Left ventricle myocardium superior (tissue), 1 donor: ENCODE results near the gene NTRK2. TPM values are rescaled to one million over a fixed set of nuclear protein-coding genes. Genes with fewer than 3 reads are reported as not detected.
A peak's percentile ranks its signal among the peaks of the same experiment; 100 is the strongest.

ENCODE experiments used
- ATAC-seq: fragments of 200-7000 bp; cut with Tn5 transposase; one replicate; pipeline ENCODE4 v1.9.1; 2020; ENCODE audit warnings: mild to moderate bottlenecking, moderate library complexity
- DNase-seq: peaks from one replicate; pipeline ENCODE4 v3.0.0-alpha.2; 2020
- intact Hi-C: fragments of 100-400 bp; cut with micrococcal nuclease; formaldehyde crosslinking; loops from one replicate; pipeline ENCODE4 v1.11.0; 2022
- total RNA-seq: library from RNA; stranded (reverse); fragmentation: NEBNext Ultra II Directional; extraction: Animal tissue kit (Norgen Biotek cat#: 25700); gene quantifications from one replicate; pipeline ENCODE4 v1.2.1, GENCODE V29; 2021
- donor health status: DM: no; HTN: yes; CAD: no; lungs with severe emphysema.

The NTRK2 gene
- total RNA-seq, 1 donor from 2014 or later = 5.5 TPM

- ATAC-seq (no peak), DNase-seq (no peak)
- intact Hi-C loops = no loop called here
Measured at GRCh38 chr9:84807431-84807830, 137.9 kb downstream of the NTRK2 start.

- ATAC-seq (no peak), DNase-seq (no peak)
- intact Hi-C loops = no loop called here
Measured at GRCh38 chr9:84807870-84808390, 138.4 kb downstream of the NTRK2 start.

GRCh38 chr9:84808416-84808815 lies 138.9 kb downstream of the NTRK2 start:
- DNase-seq (no peak), ATAC-seq (no peak)
- intact Hi-C loops = no loop called here

GRCh38 chr9:84811072-84811750 lies 141.7 kb downstream of the NTRK2 start:
- intact Hi-C loops = no loop called here
- DNase-seq (no peak), ATAC-seq (no peak)

DNA sequence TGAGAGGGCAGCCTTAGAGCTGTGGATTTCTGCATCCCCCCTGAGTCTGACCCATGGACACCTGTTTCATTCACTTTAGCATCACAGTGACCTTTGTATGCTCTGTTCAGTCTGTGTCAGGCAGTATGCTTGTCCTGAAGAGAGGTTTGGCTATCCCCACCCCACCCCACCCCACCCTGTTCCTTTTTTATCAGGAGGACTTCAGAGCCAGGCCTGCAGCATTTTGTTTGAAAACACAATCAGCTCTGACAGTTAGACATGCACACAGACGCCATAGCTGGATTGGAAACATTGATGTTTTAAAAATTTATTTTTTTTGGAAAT lies 142.2 kb downstream of the NTRK2 start:
- intact Hi-C loops = no loop called here
- DNase-seq = no peak
- ATAC-seq = no peak

- ATAC-seq = no peak
- intact Hi-C loops = no loop called here
- DNase-seq = no peak
Measured at GRCh38 chr9:84812355-84812754, 142.8 kb downstream of the NTRK2 start.

- DNase-seq = no peak
- no peak for ATAC-seq
- intact Hi-C loops = no loop called here
Measured at GRCh38 chr9:84812847-84813246, 143.3 kb downstream of the NTRK2 start.

DNA sequence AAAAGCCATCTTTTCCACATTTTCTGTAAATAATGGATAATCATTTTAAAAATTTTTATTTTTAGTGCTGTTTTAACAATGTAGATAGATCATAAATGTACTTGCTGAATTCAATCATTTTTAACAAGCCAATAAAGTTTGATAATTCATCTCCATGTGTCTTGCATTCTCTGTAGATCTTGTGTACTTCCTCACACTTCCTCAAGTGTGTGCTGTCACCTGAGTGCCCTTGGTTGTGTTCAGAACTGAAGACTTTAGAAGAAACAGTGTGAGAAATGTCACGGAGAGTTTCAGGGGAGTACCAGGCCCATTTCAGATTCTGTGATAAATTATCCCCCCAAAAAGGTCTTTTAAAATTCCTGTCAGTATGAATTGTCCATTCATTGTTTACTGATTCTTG lies 146.0 kb downstream of the NTRK2 start:
- ATAC-seq = no peak
- DNase-seq = no peak
- intact Hi-C loops = no loop called here

DNA sequence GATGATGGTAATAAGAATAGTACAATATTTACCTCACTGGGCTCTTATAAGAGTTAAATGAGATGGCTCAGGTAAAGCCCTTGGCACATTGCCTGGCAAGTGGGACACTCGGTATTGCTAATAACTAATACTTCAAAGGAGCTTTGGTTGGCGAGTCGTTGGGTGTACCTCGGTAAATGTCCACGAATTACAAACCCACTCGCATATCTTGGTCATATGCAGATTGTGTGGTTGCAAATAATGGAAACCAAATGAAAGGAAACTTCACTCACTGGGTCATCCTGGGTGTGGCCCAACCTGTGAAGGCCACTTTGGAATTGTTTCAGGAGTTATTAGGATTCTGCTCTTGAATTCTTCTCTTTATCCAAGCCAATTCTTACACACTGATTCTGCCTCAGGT lies 147.5 kb downstream of the NTRK2 start:
- no peak for DNase-seq
- intact Hi-C loops = no loop called here
- ATAC-seq = no peak

DNA sequence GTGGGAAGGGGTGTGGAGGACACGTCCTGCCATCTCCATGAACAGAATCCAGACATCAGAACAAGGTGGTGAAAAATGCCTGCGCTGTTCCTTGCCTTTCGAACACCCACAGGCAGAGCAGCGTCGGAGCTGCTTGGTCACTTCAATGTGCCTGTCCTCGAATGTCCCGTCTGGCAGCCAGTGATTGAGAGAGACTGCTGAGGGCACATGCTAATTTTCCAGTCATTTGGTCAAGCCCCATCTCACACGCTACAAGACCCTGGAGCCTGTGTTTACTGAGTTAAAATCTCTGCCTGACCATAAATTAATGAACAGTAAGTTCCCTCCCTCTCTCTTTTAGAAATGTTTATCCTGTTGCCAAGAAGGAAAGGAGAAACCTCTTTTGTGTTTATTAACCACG lies 149.3 kb downstream of the NTRK2 start:
- ATAC-seq (no peak), DNase-seq (no peak)
- intact Hi-C loops = no loop called here

- no peak for ATAC-seq
- intact Hi-C loops = no loop called here
Measured at GRCh38 chr9:84819491-84819991, 150.0 kb downstream of the NTRK2 start.

GRCh38 chr9:84821431-84821830 lies 151.9 kb downstream of the NTRK2 start:
- DNase-seq = no peak
- peak; percentile 32 for ATAC-seq
- intact Hi-C loops = no loop called here

More at GRCh38 chr9:84819491-84819991, 150.0 kb downstream of the NTRK2 start:
- DNase-seq = no peak

GRCh38 chr9:84822589-84823233 lies 153.2 kb downstream of the NTRK2 start:
- ATAC-seq (peak; percentile 46), DNase-seq (no peak)
- intact Hi-C loops = no loop called here

- ATAC-seq (peak; percentile 83), DNase-seq (no peak)
- intact Hi-C loops = no loop called here
Measured at GRCh38 chr9:84823421-84824271, 154.1 kb downstream of the NTRK2 start.

DNA sequence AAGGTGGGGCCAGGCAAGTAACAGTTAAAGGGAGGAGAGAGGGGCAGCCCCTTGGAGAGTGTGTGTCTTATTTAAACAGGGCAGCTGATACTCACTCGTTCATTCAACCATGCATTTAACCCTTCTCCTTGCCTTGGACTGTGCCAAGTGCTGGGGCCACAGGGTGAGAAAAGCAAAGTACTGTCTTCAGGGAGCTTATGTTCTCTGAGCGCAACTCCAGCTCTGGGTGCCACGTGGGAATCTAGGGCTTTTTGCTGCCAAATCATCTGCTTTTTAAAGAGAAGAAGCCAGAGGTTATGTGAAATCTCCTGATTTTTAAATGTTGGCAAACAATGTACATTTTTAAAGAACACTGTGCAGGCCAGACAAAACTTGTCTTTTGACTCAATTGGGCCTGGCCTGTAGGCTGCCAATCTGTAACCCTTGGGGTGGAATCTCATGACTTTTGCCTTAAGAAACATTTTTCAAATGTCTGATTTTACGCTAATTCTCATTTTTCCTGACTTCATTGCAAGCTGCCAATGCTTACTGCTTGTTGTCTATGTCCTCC lies 157.8 kb downstream of the NTRK2 start:
- intact Hi-C loops = no loop called here
- DNase-seq = no peak
- ATAC-seq = peak; percentile 42

GRCh38 chr9:84828046-84828445 lies 158.5 kb downstream of the NTRK2 start:
- DNase-seq = no peak
- ATAC-seq = no peak
- intact Hi-C loops = no loop called here

GRCh38 chr9:84829471-84829870 lies 159.9 kb downstream of the NTRK2 start:
- no peak for DNase-seq
- no peak for ATAC-seq
- intact Hi-C loops = no loop called here

GRCh38 chr9:84829997-84830696 lies 160.6 kb downstream of the NTRK2 start:
- ATAC-seq (no peak), DNase-seq (no peak)
- intact Hi-C loops = no loop called here

DNA sequence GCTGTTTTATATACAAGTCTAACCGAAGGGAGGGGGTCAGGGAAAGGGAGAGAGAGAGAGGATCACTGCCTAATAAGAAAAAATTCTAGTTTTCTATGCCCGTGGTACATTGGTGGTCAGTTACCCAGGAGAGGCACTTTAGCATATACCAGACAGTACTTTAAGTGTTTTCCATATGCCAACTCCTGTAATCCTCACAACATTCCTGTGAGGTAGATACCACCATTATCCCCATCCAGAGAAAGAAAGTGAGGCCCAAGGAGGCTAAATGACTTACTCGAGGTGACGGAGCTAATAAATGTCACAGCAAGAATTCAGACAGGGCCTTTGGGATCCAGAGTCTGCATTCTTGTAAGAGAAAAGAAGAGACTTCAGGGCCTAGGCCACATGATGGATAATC lies 161.8 kb downstream of the NTRK2 start:
- ATAC-seq (no peak), DNase-seq (no peak)
- intact Hi-C loops = no loop called here
